Measurements from ENCODE around the gene TYMS.

Gene TYMS

GRCh38 chr18:616380-616995, 41.0 kb upstream of the TYMS start:
- TF ChIP-seq ZFX (IDR thresholded peaks at IDR 0.05) = no peak
- TF ChIP-seq, protein P1, sequence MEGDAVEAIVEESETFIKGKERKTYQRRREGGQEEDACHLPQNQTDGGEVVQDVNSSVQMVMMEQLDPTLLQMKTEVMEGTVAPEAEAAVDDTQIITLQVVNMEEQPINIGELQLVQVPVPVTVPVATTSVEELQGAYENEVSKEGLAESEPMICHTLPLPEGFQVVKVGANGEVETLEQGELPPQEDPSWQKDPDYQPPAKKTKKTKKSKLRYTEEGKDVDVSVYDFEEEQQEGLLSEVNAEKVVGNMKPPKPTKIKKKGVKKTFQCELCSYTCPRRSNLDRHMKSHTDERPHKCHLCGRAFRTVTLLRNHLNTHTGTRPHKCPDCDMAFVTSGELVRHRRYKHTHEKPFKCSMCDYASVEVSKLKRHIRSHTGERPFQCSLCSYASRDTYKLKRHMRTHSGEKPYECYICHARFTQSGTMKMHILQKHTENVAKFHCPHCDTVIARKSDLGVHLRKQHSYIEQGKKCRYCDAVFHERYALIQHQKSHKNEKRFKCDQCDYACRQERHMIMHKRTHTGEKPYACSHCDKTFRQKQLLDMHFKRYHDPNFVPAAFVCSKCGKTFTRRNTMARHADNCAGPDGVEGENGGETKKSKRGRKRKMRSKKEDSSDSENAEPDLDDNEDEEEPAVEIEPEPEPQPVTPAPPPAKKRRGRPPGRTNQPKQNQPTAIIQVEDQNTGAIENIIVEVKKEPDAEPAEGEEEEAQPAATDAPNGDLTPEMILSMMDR (conservative IDR thresholded peaks at IDR 0.05) = peak; percentile 89
- no peak overlapping the region for H3K27ac ChIP-seq

- H3K27ac ChIP-seq = no peak overlapping the region
- TF ChIP-seq, protein P1 (conservative IDR thresholded peaks at IDR 0.05) = no peak
- TF ChIP-seq ZFX (IDR thresholded peaks at IDR 0.05) = no peak
Observed at GRCh38 chr18:617970-618504, 39.4 kb upstream of the TYMS start.

DNA sequence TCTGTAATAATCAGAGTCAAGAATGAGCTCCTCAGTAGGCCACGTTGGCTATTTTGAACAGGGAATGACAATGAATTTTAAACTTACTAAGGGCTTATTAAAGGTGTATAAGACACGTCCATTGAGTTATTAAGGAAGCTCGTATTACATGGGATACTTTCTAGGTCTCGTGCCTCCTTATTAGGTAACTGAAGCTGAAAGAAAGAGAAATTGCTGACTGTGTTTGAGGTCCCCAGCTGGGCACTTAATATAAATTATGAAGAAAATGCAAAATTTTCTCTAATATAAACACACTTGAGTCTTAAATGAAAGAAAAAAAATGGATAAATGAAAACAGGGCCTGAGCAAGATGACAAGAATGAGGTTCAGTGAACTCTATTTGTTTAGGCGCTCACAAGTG, 38.8 kb upstream of the TYMS start:
- H3K27ac ChIP-seq = no peak overlapping the region
- TF ChIP-seq ZFX (IDR thresholded peaks at IDR 0.05) = no peak
- TF ChIP-seq, protein P1 (conservative IDR thresholded peaks at IDR 0.05) = no peak

GRCh38 chr18:621291-622043, 36.0 kb upstream of the TYMS start:
- H3K27ac ChIP-seq = no peak overlapping the region
- TF ChIP-seq, protein P1 (conservative IDR thresholded peaks at IDR 0.05) = no peak
- TF ChIP-seq ZFX (IDR thresholded peaks at IDR 0.05) = no peak

DNA sequence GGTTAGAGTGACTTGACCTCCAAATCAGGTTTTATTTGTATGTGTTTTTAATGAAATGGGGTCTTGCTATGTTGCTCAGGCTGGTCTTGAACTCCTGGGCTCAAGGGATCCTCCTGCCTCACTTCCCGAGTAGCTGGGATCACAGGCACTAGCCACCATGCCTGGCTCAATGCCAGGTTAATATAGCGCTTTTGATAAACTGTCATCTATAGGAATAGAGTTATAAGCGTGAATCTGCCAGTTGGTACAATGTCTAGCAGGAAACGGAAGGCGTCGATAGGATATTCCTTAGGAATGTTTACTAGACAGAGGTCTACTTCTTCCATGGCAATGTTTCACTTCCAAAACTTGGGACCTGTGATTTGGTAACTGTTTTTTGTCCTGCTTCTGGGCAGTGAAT, 35.2 kb upstream of the TYMS start:
- TF ChIP-seq, protein P1 (conservative IDR thresholded peaks at IDR 0.05) = no peak
- TF ChIP-seq ZFX (IDR thresholded peaks at IDR 0.05) = no peak
- no peak overlapping the region for H3K27ac ChIP-seq

DNA sequence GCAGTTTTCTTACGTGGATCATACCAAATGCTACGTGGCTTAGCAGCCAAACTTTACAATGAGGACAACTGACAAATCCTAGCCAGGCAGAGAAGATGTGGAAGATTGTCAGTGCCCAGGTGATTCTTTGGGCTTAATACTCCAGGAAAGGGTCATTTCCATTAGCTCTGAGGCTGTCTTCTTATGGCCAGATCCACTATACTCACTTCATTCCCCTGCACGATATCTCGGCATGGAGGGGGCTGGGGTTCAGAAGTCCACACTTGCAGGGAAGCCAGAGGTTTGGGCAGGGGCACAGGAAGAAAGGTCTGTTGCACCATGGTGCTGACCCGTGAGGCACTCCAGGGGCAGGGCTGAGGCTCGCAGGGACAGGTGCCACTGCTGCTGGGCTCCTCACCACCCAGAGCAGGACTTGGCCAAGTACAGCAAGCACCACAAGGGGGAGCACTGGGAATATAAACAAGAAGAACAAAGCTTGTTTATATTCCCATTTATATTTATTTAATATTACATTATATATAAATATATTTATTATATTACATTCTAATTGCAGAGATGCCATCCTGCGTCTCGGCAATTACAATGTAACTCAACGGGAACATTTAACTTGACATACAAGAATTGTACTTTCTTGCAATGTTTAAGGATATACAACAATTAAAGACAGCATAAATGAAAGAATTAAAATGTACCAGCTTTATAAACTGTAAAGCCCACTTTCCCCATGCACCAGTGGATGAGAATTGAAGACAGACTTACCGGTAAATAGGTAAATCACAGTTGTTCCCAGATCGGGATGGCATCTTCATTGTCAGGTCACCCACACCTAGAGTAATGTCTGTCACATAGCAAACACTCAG, 33.5 kb upstream of the TYMS start:
- no peak overlapping the region for H3K27ac ChIP-seq
- TF ChIP-seq, protein P1 (conservative IDR thresholded peaks at IDR 0.05) = peak; percentile 86
- no peak for TF ChIP-seq ZFX (IDR thresholded peaks at IDR 0.05)
